NB4 (cell line): ENCODE data around the gene DHRS2.

Experiments used
- DNase-seq: peaks from one replicate; pipeline ENCODE4 v3.0.0; 2010; ENCODE audit warnings: low read depth
- H3K4me3 ChIP-seq: one replicate; pipeline ENCODE4 v1.5.1; 2011; ENCODE audit warnings: mild to moderate bottlenecking, low read depth, low read length, moderate library complexity
- MYC ChIP-seq: IDR thresholded peaks from 2 replicates; pipeline ENCODE4 v1.6.1; 2011; ENCODE audit warnings: low read depth, low read length
- POLR2A ChIP-seq: IDR thresholded peaks from 2 replicates; pipeline ENCODE4 v1.6.1; 2011; ENCODE audit warnings: mild to moderate bottlenecking; ENCODE audit not compliant: insufficient read length; ENCODE audit errors: extremely low read depth
- TF ChIP-seq, protein P1 (sequence below): IDR thresholded peaks from one replicate; pipeline ENCODE4 v1.5.1; 2012; ENCODE audit warnings: low read depth, low read length
- TF ChIP-seq, protein P2 (sequence below): IDR thresholded peaks from 2 replicates; pipeline ENCODE4 v1.6.1; 2011; ENCODE audit warnings: low read depth, low read length

DHRS2 gene

DNA sequence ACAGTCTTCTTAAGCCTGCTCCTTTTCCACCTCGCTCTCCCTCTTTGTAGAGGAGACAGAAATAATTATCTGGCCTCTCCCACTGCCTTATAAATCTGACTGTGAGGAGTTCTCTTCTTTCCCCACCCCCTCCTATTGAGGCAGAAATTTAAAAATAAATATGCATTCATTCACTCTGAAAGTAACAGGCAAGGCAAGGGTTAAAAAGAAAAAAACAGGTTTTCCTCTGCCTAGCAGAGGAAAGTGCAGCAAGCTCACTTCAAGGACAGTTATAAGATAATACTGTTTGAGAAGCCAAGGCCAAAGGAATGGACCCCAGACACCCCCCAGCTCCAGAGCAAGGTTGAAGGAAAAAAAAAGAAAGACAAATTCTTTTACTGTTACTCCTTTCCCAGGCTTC lies 56.3 kb downstream of the DHRS2 start:
- H3K4me3 ChIP-seq: no peak overlapping the region
- TF ChIP-seq POLR2A: no peak
- TF ChIP-seq, protein P1, sequence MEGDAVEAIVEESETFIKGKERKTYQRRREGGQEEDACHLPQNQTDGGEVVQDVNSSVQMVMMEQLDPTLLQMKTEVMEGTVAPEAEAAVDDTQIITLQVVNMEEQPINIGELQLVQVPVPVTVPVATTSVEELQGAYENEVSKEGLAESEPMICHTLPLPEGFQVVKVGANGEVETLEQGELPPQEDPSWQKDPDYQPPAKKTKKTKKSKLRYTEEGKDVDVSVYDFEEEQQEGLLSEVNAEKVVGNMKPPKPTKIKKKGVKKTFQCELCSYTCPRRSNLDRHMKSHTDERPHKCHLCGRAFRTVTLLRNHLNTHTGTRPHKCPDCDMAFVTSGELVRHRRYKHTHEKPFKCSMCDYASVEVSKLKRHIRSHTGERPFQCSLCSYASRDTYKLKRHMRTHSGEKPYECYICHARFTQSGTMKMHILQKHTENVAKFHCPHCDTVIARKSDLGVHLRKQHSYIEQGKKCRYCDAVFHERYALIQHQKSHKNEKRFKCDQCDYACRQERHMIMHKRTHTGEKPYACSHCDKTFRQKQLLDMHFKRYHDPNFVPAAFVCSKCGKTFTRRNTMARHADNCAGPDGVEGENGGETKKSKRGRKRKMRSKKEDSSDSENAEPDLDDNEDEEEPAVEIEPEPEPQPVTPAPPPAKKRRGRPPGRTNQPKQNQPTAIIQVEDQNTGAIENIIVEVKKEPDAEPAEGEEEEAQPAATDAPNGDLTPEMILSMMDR: no peak
- no peak for DNase-seq

DNA sequence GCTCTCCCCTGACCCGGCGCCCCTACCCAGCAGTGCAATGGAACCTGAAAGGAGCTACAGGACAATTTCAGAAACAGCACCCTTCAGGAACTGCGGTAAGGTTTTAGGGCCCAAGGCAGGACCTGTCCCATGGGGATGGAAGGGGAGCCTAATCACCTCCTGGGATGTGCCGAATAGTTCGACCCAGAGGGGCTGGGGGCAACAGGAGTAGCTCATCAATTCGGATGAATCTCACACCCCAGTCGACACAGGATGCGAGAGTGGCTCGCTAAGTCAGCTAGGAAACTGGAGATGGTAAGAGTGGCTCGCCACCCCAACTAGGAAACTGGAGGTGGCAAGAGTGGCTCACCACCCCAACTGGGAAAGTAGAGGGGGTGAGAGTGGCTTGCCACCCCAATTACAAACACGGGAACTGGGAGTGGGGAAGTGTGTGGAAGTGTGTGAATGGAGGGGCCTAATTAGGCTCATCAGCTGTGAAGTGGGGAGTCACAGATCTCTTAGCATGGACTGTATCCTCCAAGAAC lies 57.1 kb downstream of the DHRS2 start:
- DNase-seq: no peak

DNA sequence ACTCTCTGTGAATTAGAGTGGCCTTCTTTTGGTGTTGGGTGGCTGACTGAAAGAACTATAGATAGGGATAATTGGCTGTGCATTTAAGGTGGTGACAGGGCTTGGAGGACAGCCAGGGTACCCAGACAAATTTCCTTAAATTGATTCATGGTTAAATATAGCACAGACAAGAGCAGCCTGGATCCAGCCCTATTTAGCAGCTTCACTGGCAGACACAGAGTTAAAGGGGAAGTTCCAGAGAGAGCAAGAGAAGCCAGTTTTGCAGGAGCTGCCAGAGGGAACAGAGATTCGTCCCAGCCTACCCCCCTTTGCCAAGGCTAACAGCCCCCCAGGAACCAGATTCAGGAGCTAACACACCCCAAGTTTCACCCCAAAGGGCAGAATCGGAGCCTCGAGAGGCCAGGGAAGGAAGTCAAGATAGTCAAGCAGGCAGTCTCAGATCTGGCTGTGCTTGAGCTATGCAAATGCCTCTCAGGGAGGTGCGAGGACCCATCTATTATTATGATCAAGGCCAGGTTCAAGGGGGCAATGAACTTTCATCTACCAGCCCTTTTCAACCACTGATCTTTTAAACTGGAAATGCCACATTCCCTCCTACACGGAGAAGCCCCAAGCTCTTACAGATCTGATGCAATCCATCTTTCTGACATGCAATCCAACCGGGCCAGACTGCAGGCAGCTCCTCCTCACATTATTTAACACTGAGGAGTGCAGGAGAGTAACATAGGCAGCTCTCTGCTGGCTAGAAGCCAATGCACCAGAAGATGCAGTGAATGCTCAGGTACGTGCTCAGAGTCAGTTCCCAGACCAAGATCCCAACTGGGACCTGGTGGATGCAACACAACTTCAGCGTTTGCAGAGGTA lies 58.2 kb downstream of the DHRS2 start:
- H3K4me3 ChIP-seq: no peak overlapping the region
- TF ChIP-seq, protein P2, sequence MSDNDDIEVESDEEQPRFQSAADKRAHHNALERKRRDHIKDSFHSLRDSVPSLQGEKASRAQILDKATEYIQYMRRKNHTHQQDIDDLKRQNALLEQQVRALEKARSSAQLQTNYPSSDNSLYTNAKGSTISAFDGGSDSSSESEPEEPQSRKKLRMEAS: no peak
- TF ChIP-seq MYC (no peak), POLR2A (no peak)
- TF ChIP-seq, protein P1: no peak
- DNase-seq: peak; percentile 65

More for the DNA sequence above, 57.1 kb downstream of the DHRS2 start:
- no peak for TF ChIP-seq MYC
- TF ChIP-seq POLR2A: no peak
- TF ChIP-seq, protein P2: no peak
- TF ChIP-seq, protein P1: no peak
- H3K4me3 ChIP-seq: no peak overlapping the region
